ENCODE measurements around the gene MAP3K5.
"Not testable (repeated sequence)": the region's sequence is repeated elsewhere in the genome, so short reads cannot be mapped to it uniquely, and the experiment has no call there.

The MAP3K5 gene

GRCh38 chr6:136720045-136720770 is 72.1 kb downstream of the MAP3K5 start:
- no peak overlapping the region for H3K4me3 ChIP-seq (ENCODE audit: low read length)
- no peaks in the 10 kb centered on the region for H3K36me3 ChIP-seq (ENCODE audit: control insufficient read depth, insufficient read depth, low read length)
- H3K9ac ChIP-seq (ENCODE audit: low read length) = no peak overlapping the region
- no peaks in the 10 kb centered on the region for H3K27me3 ChIP-seq (ENCODE audit: control insufficient read depth, insufficient read depth, low read length)
- H3K4me1 ChIP-seq (ENCODE audit: control insufficient read depth, insufficient read depth, low read length) = no peaks in the 10 kb centered on the region
- no peak overlapping the region for H3K27ac ChIP-seq (ENCODE audit: low read depth, low read length)

DNA sequence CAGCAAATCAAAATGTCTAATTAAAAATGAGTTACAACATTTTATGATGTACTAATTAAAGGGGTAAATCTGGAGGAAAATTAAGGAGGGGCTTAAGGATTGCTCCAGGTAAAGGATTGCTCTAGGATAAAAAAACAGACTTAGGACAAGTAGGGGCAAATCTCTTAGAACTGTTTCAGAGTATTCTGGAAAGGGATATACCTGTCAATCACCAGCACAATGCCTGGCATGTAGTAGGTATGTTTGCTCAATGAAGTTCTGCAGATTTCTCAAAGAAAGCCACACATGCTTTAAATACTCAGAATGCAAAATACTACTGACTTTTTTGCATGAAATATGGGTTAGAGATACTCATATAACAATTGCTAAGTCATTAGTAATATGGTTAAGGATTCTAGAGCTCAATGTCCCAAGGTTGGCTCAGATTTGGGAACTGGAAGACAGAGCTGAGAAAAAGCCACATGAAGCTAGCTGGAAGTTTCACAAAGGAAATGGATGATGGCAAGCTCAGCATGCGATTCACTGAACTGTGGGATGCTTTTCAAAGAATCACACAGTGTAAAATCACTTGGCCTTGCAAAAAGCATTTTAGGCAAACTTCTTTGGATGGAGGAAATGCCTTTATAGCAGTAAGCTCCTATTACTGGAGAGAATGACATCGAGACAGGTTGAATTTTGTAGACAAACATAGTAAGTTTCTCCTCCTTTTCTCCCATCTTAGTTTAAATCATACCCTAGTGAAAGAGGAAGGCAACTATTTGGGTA is 72.8 kb downstream of the MAP3K5 start:
- H3K9ac ChIP-seq (ENCODE audit: low read length) = no peak overlapping the region
- no peaks in the 10 kb centered on the region for H3K36me3 ChIP-seq (ENCODE audit: control insufficient read depth, insufficient read depth, low read length)
- H3K4me3 ChIP-seq (ENCODE audit: low read length) = no peak overlapping the region
- no peak overlapping the region for H3K27ac ChIP-seq (ENCODE audit: low read depth, low read length)
- no peaks in the 10 kb centered on the region for H3K4me1 ChIP-seq (ENCODE audit: control insufficient read depth, insufficient read depth, low read length)
- no peaks in the 10 kb centered on the region for H3K27me3 ChIP-seq (ENCODE audit: control insufficient read depth, insufficient read depth, low read length)

- H3K4me3 ChIP-seq (ENCODE audit: low read length) = no peak overlapping the region
- H3K27ac ChIP-seq (ENCODE audit: low read depth, low read length) = no peak overlapping the region
- no peaks in the 10 kb centered on the region for H3K27me3 ChIP-seq (ENCODE audit: control insufficient read depth, insufficient read depth, low read length)
- no peaks in the 10 kb centered on the region for H3K4me1 ChIP-seq (ENCODE audit: control insufficient read depth, insufficient read depth, low read length)
- H3K9ac ChIP-seq (ENCODE audit: low read length) = no peak overlapping the region
- H3K36me3 ChIP-seq (ENCODE audit: control insufficient read depth, insufficient read depth, low read length) = no peaks in the 10 kb centered on the region
These were observed 73.8 kb downstream of the MAP3K5 start for GRCh38 chr6:136718476-136718875.

DNA sequence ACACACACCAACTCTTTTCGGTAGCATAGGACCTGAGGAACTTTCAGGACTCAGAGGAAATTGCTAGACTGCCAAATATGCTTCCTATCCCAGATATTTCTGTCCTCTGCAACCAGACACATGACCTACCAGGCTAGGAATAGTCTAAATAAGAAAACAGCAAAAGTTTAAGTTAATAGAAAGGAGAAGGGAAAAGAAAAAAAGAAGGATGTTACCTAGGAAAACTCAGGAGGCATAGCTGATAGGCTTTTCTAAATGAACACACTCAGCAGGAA is 74.6 kb downstream of the MAP3K5 start:
- Histone ChIP-seq H3K27ac (ENCODE audit: low read depth, low read length) (no peak overlapping the region), H3K36me3 (ENCODE audit: control insufficient read depth, insufficient read depth, low read length) (no peaks in the 10 kb centered on the region), H3K4me3 (ENCODE audit: low read length) (no peak overlapping the region), H3K4me1 (ENCODE audit: control insufficient read depth, insufficient read depth, low read length) (no peaks in the 10 kb centered on the region), H3K27me3 (ENCODE audit: control insufficient read depth, insufficient read depth, low read length) (no peaks in the 10 kb centered on the region), H3K9ac (ENCODE audit: low read length) (no peak overlapping the region)

DNA sequence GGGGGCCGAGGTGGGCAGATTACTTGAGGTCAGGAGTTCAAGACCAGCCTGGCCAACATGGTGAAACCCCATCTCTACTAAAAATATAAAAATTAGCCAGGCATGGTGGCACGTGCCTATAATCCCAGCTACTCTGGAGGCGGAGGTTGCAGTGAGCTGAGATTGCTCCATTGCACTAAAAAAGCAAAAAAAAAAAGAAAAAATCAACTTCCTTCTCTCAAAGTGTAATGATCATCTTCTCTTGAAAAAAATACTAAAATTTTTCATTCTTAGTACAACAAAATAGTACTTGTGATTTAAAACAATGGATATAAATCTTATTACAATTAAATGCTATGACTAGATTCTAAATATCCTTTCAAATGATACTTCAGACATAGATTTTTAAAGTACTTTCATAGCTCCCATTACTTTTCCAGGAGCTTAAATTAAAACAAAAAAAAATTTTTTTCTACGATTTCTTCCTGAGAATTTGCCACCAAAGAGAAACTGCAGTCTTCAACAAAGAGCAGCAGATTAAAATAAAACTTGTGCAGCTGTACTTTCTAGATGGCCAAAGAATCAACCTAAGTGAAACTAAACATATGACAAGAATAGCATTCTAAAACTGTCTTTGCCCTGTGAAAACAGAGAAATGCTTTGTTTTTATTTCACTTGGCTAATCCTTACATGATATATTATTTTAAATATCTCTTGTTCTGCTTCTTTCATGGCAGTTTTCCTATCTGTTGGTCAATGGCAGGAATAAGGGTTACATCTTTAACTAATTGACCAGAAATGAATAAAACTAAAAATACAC is 75.2 kb downstream of the MAP3K5 start:
- Histone ChIP-seq H3K4me3 (ENCODE audit: low read length) (no peak overlapping the region), H3K9ac (ENCODE audit: low read length) (no peak overlapping the region), H3K27ac (ENCODE audit: low read depth, low read length) (no peak overlapping the region), H3K4me1 (ENCODE audit: control insufficient read depth, insufficient read depth, low read length) (no peaks in the 10 kb centered on the region), H3K36me3 (ENCODE audit: control insufficient read depth, insufficient read depth, low read length) (no peaks in the 10 kb centered on the region), H3K27me3 (ENCODE audit: control insufficient read depth, insufficient read depth, low read length) (no peaks in the 10 kb centered on the region)

DNA sequence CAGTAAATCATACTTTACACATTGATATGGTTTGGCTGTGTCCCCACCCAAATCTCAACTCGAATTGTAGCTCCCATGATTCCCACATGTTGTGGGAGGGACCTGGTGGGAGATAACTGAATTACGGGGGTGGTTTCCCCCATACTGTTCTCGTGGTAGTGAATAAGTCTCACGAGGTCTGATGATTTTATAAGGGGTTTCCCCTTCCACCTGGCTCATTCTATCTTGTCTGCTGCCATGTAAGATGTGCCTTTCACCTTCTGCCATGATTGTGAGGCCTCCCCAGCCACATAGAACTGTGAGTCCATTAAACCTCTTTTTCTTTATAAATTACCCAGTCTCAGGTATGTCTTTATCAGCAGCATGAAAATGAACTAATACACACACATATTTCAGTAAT is 79.6 kb downstream of the MAP3K5 start:
- H3K36me3 ChIP-seq (ENCODE audit: control insufficient read depth, insufficient read depth, low read length); H3K9ac ChIP-seq (ENCODE audit: low read length); H3K27me3 ChIP-seq (ENCODE audit: control insufficient read depth, insufficient read depth, low read length); H3K4me1 ChIP-seq (ENCODE audit: control insufficient read depth, insufficient read depth, low read length); H3K4me3 ChIP-seq (ENCODE audit: low read length); H3K27ac ChIP-seq (ENCODE audit: low read depth, low read length): not testable (repeated sequence)

- no peaks in the 10 kb centered on the region for H3K4me1 ChIP-seq (ENCODE audit: control insufficient read depth, insufficient read depth, low read length)
- H3K27me3 ChIP-seq (ENCODE audit: control insufficient read depth, insufficient read depth, low read length) = no peaks in the 10 kb centered on the region
- no peaks in the 10 kb centered on the region for H3K36me3 ChIP-seq (ENCODE audit: control insufficient read depth, insufficient read depth, low read length)
- H3K27ac ChIP-seq (ENCODE audit: low read depth, low read length) = no peak overlapping the region
- no peak overlapping the region for H3K9ac ChIP-seq (ENCODE audit: low read length)
- no peak overlapping the region for H3K4me3 ChIP-seq (ENCODE audit: low read length)
These were observed 80.6 kb downstream of the MAP3K5 start for GRCh38 chr6:136711644-136712043.

DNA sequence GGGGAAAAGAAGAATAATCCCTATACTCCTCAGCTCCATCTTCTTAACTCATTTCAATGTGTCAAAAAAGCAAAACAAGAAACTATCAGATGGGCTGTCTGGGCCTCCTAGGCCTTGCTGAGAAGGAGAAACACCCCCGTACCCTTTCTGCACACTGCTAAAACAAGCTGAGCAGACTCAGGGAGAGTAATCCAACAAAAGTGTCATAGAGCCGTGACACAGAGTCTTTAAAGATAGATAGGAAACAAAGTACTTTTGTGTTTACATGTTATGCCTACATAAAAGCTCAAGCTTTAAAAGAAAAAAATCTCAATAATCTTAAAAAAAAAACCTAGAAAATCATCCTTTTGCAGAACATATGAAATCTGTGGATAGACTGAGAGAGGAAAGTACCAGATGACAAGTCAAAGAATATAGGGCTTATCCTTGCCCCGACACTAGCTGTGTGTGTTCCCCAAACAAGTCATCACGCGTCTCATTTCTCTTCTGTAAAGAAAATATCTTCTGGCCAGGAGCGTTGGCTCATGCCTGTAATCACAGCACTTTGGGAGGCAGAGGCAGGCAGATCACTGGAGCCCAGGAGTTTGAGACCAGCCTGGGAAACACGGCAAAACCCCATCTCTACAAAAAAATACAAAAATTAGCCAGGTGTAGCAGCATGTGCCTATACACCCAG is 81.3 kb downstream of the MAP3K5 start:
- Histone ChIP-seq H3K27ac (ENCODE audit: low read depth, low read length) (no peak overlapping the region), H3K4me1 (ENCODE audit: control insufficient read depth, insufficient read depth, low read length) (no peaks in the 10 kb centered on the region), H3K27me3 (ENCODE audit: control insufficient read depth, insufficient read depth, low read length) (no peaks in the 10 kb centered on the region), H3K4me3 (ENCODE audit: low read length) (no peak overlapping the region), H3K9ac (ENCODE audit: low read length) (no peak overlapping the region), H3K36me3 (ENCODE audit: control insufficient read depth, insufficient read depth, low read length) (no peaks in the 10 kb centered on the region)

DNA sequence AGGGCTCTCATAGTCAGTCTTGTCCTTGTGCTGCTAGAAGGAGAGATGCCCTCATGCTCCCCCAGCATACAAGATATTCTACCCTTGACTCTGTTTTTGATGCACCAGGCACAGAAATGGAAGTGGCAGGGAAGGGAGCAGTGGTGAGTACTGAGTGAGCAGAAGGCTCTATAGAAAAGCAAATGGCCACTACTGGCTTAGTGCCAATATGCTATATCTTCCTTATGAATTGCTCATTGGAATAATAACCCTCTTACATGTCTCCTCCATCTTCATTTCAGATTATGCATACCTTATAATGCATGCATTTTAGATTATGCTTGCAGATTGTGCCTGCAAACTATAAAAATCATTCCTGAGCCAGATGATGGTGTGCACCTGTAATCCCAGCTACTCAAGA is 82.8 kb downstream of the MAP3K5 start:
- H3K27ac ChIP-seq (ENCODE audit: low read depth, low read length) = no peak overlapping the region
- H3K27me3 ChIP-seq (ENCODE audit: control insufficient read depth, insufficient read depth, low read length) = no peaks in the 10 kb centered on the region
- H3K4me3 ChIP-seq (ENCODE audit: low read length) = no peak overlapping the region
- no peak overlapping the region for H3K9ac ChIP-seq (ENCODE audit: low read length)
- H3K4me1 ChIP-seq (ENCODE audit: control insufficient read depth, insufficient read depth, low read length) = no peaks in the 10 kb centered on the region
- H3K36me3 ChIP-seq (ENCODE audit: control insufficient read depth, insufficient read depth, low read length) = no peaks in the 10 kb centered on the region

DNA sequence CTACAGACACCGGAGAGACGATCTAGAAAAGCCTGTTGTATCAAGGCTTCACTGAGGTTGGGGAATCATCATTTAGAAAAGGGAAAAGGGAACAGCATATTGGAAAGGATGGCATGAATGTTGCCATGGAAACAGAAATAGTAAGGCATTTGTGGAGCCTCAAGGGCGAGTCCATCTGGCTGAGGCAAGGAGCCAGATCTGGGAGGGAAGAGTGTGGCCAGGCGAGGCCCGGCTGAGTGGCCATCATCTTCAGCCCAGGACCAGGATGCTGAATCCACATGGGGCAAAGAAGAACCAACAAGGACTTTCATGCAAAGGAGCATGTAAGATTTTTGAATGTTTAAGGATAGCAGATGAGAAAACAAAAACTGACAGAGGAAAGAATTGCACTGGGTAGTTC is 85.8 kb downstream of the MAP3K5 start:
- no peak overlapping the region for H3K9ac ChIP-seq (ENCODE audit: low read length)
- no peak overlapping the region for H3K27ac ChIP-seq (ENCODE audit: low read depth, low read length)
- no peak overlapping the region for H3K4me3 ChIP-seq (ENCODE audit: low read length)
- H3K4me1 ChIP-seq (ENCODE audit: control insufficient read depth, insufficient read depth, low read length) = no peaks in the 10 kb centered on the region
- no peaks in the 10 kb centered on the region for H3K36me3 ChIP-seq (ENCODE audit: control insufficient read depth, insufficient read depth, low read length)
- no peaks in the 10 kb centered on the region for H3K27me3 ChIP-seq (ENCODE audit: control insufficient read depth, insufficient read depth, low read length)

GRCh38 chr6:136703331-136703865 is 88.9 kb downstream of the MAP3K5 start:
- H3K27me3 ChIP-seq (ENCODE audit: control insufficient read depth, insufficient read depth, low read length) = no peaks in the 10 kb centered on the region
- H3K27ac ChIP-seq (ENCODE audit: low read depth, low read length) = no peak overlapping the region
- H3K4me1 ChIP-seq (ENCODE audit: control insufficient read depth, insufficient read depth, low read length) = no peaks in the 10 kb centered on the region
- no peak overlapping the region for H3K9ac ChIP-seq (ENCODE audit: low read length)
- H3K36me3 ChIP-seq (ENCODE audit: control insufficient read depth, insufficient read depth, low read length) = no peaks in the 10 kb centered on the region
- no peak overlapping the region for H3K4me3 ChIP-seq (ENCODE audit: low read length)

DNA sequence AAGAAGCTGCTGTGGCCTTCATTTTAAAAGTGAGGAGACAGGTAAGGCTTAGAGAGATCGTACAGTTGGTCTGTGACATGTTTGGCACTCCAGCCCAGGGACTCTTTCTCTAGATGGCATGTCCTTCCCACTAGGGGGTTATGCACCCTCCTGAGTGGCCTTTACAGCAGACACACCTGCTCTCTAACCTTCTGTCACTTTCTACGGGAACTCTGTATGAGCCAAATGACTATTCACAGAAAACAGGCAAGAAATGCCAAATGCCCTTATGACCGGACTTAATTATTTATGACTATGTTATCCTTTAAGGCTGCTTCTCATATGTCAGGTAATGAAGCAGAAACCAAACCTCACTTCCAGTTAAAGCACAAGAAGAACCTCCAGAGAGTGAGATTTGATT is 91.2 kb downstream of the MAP3K5 start:
- Histone ChIP-seq H3K36me3 (ENCODE audit: control insufficient read depth, insufficient read depth, low read length) (no peaks in the 10 kb centered on the region), H3K4me3 (ENCODE audit: low read length) (no peak overlapping the region), H3K9ac (ENCODE audit: low read length) (no peak overlapping the region), H3K27ac (ENCODE audit: low read depth, low read length) (no peak overlapping the region), H3K27me3 (ENCODE audit: control insufficient read depth, insufficient read depth, low read length) (no peaks in the 10 kb centered on the region), H3K4me1 (ENCODE audit: control insufficient read depth, insufficient read depth, low read length) (no peaks in the 10 kb centered on the region)
